ENCODE measurements around the gene TIMM17A.

The TIMM17A gene

DNA sequence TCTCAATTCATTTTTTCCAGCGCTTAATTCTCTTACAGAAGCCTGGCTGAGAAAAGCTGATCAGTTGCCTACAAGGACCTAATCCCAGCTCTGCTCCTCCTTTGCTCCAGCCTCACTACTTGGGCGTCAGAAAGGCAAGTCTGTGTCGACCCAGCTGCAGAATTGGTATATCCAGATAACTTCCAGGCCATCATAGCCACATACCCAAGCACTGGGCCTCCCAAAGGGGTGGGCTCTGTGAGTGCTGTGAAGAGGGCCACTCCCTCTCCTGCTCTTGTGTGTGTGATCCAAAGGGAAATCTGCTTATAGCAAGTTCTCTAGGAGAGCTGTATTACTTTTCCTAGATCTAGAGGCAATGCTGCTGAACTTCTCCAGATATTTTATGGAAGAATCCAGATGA lies 27.0 kb upstream of the TIMM17A start:
- TF ChIP-seq, protein P1, sequence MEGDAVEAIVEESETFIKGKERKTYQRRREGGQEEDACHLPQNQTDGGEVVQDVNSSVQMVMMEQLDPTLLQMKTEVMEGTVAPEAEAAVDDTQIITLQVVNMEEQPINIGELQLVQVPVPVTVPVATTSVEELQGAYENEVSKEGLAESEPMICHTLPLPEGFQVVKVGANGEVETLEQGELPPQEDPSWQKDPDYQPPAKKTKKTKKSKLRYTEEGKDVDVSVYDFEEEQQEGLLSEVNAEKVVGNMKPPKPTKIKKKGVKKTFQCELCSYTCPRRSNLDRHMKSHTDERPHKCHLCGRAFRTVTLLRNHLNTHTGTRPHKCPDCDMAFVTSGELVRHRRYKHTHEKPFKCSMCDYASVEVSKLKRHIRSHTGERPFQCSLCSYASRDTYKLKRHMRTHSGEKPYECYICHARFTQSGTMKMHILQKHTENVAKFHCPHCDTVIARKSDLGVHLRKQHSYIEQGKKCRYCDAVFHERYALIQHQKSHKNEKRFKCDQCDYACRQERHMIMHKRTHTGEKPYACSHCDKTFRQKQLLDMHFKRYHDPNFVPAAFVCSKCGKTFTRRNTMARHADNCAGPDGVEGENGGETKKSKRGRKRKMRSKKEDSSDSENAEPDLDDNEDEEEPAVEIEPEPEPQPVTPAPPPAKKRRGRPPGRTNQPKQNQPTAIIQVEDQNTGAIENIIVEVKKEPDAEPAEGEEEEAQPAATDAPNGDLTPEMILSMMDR (IDR thresholded peaks at IDR 0.05), result no peak
- Histone ChIP-seq H3K4me3 (peak overlapping the region; percentile 43), H3K27ac (peak overlapping the region; percentile 25 to 51)
- DNase-seq (ENCODE audit: low spot score), result no peak

DNA sequence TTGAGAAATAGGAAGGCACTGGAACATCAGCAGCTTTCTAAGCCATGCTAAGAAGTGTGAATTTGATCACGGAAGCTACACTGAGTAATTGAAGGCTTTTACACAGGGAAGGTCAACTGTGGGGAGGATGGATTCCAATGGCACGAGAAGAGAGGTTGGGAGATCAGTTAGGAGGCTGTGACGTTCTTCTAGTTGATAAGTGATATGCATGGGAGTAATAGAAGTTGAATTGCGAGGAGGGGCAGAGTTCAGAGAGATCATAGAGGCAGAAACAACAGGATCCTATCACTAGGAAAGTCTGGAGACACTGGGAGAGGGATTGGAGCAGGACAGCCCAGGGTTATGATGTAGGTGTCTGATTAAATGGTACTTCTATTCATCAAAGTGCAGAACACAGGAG lies 25.2 kb upstream of the TIMM17A start:
- TF ChIP-seq, protein P1 (IDR thresholded peaks at IDR 0.05), result no peak
- no peak for DNase-seq (ENCODE audit: low spot score)
- peak overlapping the region; percentile 39 for H3K4me3 ChIP-seq
- peak overlapping the region; percentile 33 to 44 for H3K27ac ChIP-seq

DNA sequence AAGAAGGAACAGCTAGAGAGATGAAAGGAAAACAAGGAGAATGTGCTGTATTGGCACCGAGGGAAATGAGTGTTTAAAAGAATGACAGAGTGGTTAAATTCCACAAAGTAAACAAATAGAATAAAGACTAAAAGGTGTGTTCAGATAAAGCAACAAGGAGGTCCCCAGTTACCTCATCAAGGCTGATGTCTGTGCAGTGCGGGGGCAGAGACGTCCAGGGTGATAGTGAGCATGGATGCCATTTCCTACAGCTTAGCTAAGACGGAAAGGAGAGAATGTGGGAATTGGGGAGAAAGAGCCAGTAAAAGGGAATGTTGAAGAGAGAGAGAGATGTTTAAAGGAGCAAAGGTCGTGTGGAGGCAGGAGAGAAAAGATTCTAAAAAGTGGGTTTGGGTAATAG lies 24.5 kb upstream of the TIMM17A start:
- TF ChIP-seq, protein P1 (IDR thresholded peaks at IDR 0.05), result no peak
- H3K4me3 ChIP-seq, result peak overlapping the region; percentile 39
- peak overlapping the region; percentile 33 to 44 for H3K27ac ChIP-seq
- no peak for DNase-seq (ENCODE audit: low spot score)

DNA sequence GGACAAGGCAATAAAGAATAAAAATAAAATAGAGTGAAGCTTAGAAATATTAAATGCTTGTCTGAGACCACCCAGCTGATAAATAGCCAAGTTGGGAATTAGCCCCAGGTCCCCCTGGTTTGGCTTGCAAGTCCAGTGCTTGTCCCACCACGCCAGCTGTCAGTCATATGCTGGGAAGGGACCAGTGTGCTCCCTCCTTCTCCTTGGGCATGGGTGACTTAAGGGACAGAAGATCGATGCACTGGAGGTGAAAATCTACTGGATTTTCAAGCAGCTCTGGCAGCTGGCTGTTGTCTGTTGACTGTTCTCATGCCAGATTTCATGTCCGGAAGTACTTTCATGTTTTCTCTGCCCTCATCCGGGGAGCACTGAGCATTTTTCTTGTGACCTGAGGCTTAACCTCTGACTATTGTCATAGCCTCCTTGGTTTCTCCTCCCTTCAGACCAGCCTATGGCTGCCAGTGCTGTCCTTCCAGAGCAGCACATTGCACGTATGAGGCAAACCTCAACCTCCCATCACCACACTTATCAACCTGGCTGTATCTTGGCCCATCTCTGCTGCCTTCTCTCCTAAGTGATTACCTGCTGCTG lies 21.4 kb upstream of the TIMM17A start:
- TF ChIP-seq, protein P1 (IDR thresholded peaks at IDR 0.05), result no peak
- Histone ChIP-seq H3K27ac (peak overlapping the region; percentile 28 to 76), H3K4me3 (peak overlapping the region; percentile 53)
- no peak for DNase-seq (ENCODE audit: low spot score)

DNA sequence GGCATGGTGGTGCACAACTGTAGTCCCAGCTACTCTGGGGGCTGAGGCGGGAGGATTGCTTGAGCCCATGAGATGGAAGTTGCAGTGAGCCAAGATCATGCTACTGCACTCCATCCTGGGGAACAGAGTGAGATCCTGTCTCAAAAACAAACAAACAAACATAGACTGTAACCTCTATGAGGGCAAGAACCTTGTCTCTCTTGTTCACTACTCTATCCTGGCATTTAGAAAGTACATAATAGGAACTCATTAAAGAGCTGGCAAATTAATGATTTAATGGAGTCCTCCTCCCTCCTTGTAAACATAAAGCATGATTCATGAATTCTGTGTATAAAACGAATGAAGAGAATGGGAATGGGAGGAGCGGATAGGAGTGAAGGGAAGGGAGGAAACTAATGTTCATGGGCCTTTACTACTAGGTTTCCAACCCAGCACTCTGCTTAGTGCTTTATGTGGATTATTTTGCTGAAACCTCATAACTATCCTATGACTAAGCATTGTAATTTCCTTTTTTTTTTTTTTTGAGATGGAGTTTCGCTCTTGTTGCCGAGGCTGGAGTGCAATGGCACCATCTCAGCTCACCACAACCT lies 17.6 kb upstream of the TIMM17A start:
- TF ChIP-seq, protein P1 (IDR thresholded peaks at IDR 0.05), result no peak
- Histone ChIP-seq H3K4me3 (peak overlapping the region; percentile 93), H3K27ac (peak overlapping the region; percentile 83 to 86)
- no peak for DNase-seq (ENCODE audit: low spot score)

DNA sequence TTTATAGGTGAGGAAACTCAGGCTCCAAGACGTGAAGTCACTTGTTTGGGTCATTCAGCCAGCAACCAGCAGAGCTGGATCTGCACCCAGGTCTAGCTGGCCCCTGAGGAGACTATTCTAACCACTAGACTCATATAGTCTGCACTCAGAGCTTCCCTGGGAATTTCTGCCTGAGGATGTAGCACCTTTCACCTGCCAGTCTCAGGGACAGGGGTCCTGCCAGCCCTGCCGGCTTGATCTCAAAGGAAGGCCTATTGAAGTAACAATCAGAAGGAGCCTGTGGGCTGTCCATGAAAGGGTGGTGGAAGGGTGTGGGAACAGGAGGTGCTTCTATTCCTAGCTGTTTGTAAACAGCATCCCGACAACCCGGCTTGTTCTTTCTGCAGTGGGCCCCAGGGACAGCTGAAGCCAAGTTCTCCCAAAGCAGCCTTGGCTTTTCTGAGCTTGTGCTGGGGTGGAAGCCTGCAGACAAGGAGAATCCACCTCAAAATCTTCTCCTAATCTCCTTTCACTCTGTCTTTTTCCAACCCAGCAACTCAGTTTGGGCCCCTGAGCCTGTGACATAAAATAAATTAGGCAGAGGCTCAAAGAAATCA lies 16.8 kb upstream of the TIMM17A start:
- H3K27ac ChIP-seq, result peak overlapping the region; percentile 83 to 86
- TF ChIP-seq, protein P1 (IDR thresholded peaks at IDR 0.05), result no peak

DNA sequence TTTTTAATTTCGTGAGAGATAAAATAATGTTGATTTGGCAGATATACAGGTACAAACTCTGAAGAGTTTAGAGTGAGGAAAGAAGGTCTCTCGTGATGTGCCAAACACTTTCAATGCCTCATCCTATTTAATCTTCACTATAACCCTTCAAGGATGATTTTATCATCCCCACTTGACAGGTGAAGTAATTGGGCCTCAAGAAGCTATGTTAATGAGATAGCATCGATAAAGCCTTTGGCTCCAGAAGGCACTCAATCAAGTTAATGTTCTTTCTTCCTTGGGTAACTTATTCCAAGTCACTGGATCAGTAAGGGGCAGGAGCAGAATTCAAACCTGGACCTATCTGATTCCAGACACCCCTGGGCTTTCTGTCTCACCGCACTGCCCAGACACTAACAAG lies 16.2 kb upstream of the TIMM17A start:
- TF ChIP-seq, protein P1 (IDR thresholded peaks at IDR 0.05), result no peak
- Histone ChIP-seq H3K4me3 (peak overlapping the region; percentile 93), H3K27ac (peak overlapping the region; percentile 83 to 86)
- DNase-seq (ENCODE audit: low spot score), result no peak

More for the DNA sequence above, 16.8 kb upstream of the TIMM17A start:
- peak overlapping the region; percentile 93 for H3K4me3 ChIP-seq
- DNase-seq (ENCODE audit: low spot score), result no peak
